B cell (primary cell): Measurements from ENCODE around the gene FNDC5. TPM values are rescaled to one million over a fixed set of nuclear protein-coding genes. Genes with fewer than 3 reads are reported as not detected.
A peak's percentile ranks its signal among the peaks of the same experiment; 100 is the strongest.

ENCODE experiments used
- ATAC-seq: fragments of 200-7000 bp; cut with Tn5 transposase; one replicate; pipeline ENCODE4 v1.10.0; 2021; ENCODE audit warnings: low read depth, mild to moderate bottlenecking, moderate number of reproducible peaks, moderate library complexity
- CTCF ChIA-PET: fragments of 350-600 bp; sonication (Branson Sonifier 250); formaldehyde crosslinking; loops from one replicate; lab custom pipeline; 2021; ENCODE audit warnings: antibody characterized with exemption, inconsistent platforms; lab: Charles Lee
- POLR2A ChIA-PET: fragments of 350-600 bp; sonication (Branson Sonifier 250); formaldehyde crosslinking; loops from one replicate; lab custom pipeline; 2021; ENCODE audit warnings: antibody characterized with exemption; lab: Charles Lee
- DNase-seq: peaks from one replicate; pipeline ENCODE4 v3.0.0; 2013
- H2AFZ ChIP-seq: 2 replicates; pipeline ENCODE4 v1.6.1; 2012; ENCODE audit warnings: mild to moderate bottlenecking, low read depth, low read length; ENCODE audit not compliant: insufficient read depth, poor library complexity, severe bottlenecking
- H3K27ac ChIP-seq, 2 donors: 1 replicate in 1 of 2; 2 replicates in 1 of 2; pipeline ENCODE4 v1.5.1; 2012 to 2013; ENCODE audit warnings: low read length in 2 of 2, mild to moderate bottlenecking in 2 of 2, moderate library complexity in 1 of 2
- H3K27me3 ChIP-seq, 4 experiments: fragments of 200-600 bp in 1 of 4; sonication (generic) in 1 of 4; replicated peaks in 1 of 4; 1 replicate in 2 of 4; 2 replicates in 2 of 4; pipeline versions ENCODE4 v1.6.1 to v1.7.0; 2013 to 2016; ENCODE audit warnings: low read length in 3 of 4, mild to moderate bottlenecking in 2 of 4, mixed read lengths in 1 of 4, moderate library complexity in 1 of 4; ENCODE audit not compliant: insufficient read depth in 4 of 4, control insufficient read depth in 3 of 4; ENCODE audit errors: control extremely low read depth in 1 of 4
- H3K36me3 ChIP-seq, 2 experiments: replicated peaks in 1 of 2; 1 replicate in 1 of 2; 2 replicates in 1 of 2; pipeline versions ENCODE4 v1.6.1 to v1.7.1; 2013; ENCODE audit warnings: low read length in 1 of 2; ENCODE audit not compliant: insufficient read depth in 2 of 2, control insufficient read depth in 1 of 2; ENCODE audit errors: control extremely low read depth in 1 of 2, extremely low read depth in 1 of 2
- H3K4me1 ChIP-seq, 2 donors: fragments of 200-600 bp in 1 of 2; sonication (generic) in 1 of 2; 1 replicate in 1 of 2; 2 replicates in 1 of 2; pipeline versions ENCODE4 v1.5.1 to v1.6.1; 2013 to 2017; ENCODE audit warnings: low read length in 2 of 2; ENCODE audit not compliant: control insufficient read depth in 2 of 2, insufficient read depth in 2 of 2
- H3K4me2 ChIP-seq: replicated peaks from 2 replicates; pipeline ENCODE3; 2012; ENCODE audit warnings: mild to moderate bottlenecking, low read depth, low read length; ENCODE audit not compliant: poor library complexity, severe bottlenecking
- H3K4me3 ChIP-seq, 5 experiments: fragments of 200-600 bp in 1 of 5; sonication (generic) in 1 of 5; 1 replicate in 3 of 5; 2 replicates in 2 of 5; pipeline versions ENCODE4 v1.5.1 to v1.7.0; 2011 to 2016; ENCODE audit warnings: low read length in 4 of 5, mild to moderate bottlenecking in 4 of 5, low read depth in 2 of 5, control low read depth in 1 of 5, moderate library complexity in 1 of 5; ENCODE audit not compliant: insufficient read depth in 1 of 5; ENCODE audit errors: control extremely low read depth in 1 of 5, extremely low read depth in 1 of 5
- H3K79me2 ChIP-seq: fragments of 200-600 bp; sonication (generic); one replicate; pipeline ENCODE4 v1.6.0; 2016; ENCODE audit warnings: low read length; ENCODE audit not compliant: control insufficient read depth, insufficient read depth
- H3K9ac ChIP-seq: fragments of 200-600 bp; sonication (generic); 2 replicates; pipeline ENCODE4 v1.6.1; 2017; ENCODE audit warnings: mild to moderate bottlenecking, low read length, moderate library complexity
- H3K9me3 ChIP-seq, 3 donors: one replicate each; pipeline versions ENCODE4 v1.6.1 to v1.7.1; 2013; ENCODE audit warnings: low read length in 2 of 3; ENCODE audit not compliant: control insufficient read depth in 2 of 3, insufficient read depth in 1 of 3; ENCODE audit errors: control extremely low read depth in 1 of 3
- H4K20me1 ChIP-seq: 2 replicates; pipeline ENCODE4 v1.6.0; 2012; ENCODE audit warnings: mild to moderate bottlenecking, low read length; ENCODE audit not compliant: insufficient read depth, control insufficient read depth, poor library complexity, severe bottlenecking
- H3K27ac Mint-ChIP-seq: one replicate; pipeline ENCODE4 v1.8.0; 2021; ENCODE audit warnings: mixed read lengths
- H3K27me3 Mint-ChIP-seq: one replicate; pipeline ENCODE4 v1.8.0; 2021; ENCODE audit warnings: mixed read lengths
- H3K4me1 Mint-ChIP-seq: one replicate; pipeline ENCODE4 v1.8.0; 2021; ENCODE audit warnings: mixed read lengths
- H3K4me3 Mint-ChIP-seq: one replicate; pipeline ENCODE4 v1.8.0; 2021; ENCODE audit warnings: mixed read lengths
- H3K9me3 Mint-ChIP-seq: one replicate; pipeline ENCODE4 v1.8.0; 2022; ENCODE audit warnings: mixed read lengths; ENCODE audit not compliant: insufficient read depth
- EZH2 ChIP-seq: IDR thresholded peaks from 2 replicates; pipeline ENCODE4 v1.6.1; 2012; ENCODE audit warnings: borderline replicate concordance, low read depth, mild to moderate bottlenecking, moderate library complexity, low read length; ENCODE audit not compliant: insufficient read depth, poor library complexity, severe bottlenecking
- WGBS: methylation state at CpG from one replicate; pipeline ENCODE4 v1.1.5; 2013; ENCODE audit warnings: missing lambda C conversion rate; ENCODE audit not compliant: insufficient coverage; 5-methylcytosine and 5-hydroxymethylcytosine counted together
- intact Hi-C: fragments of 100-400 bp; cut with micrococcal nuclease; formaldehyde crosslinking; loops from one replicate; pipeline ENCODE4 v1.10.0; 2022
- polyA plus RNA-seq: library from polyadenylated mRNA; depleted of rRNA; stranded (reverse); fragments of >200 nt; gene quantifications from 2 replicates; pipeline ENCODE4 v1.2.3, GENCODE V29; 2012
- total RNA-seq, 2 donors: library from RNA; stranded (reverse); fragments of 120-200 nt in 1 of 2; gene quantifications; 1 replicate in 1 of 2; 2 replicates in 1 of 2; pipeline versions ENCODE4 v1.2.3 to v1.2.4, GENCODE V29; 2013 to 2022
- TF ChIP-seq, protein P1 (sequence below): fragments of 200-600 bp; IDR thresholded peaks from one replicate; pipeline ENCODE4 v1.8.0; 2022; ENCODE audit warnings: antibody characterized with exemption, mild to moderate bottlenecking

The FNDC5 gene
- total and polyA plus RNA-seq, 2 donors (not counting 1 experiment from before 2014, with no cell fraction given), result 0.76 to 2.1 TPM

DNA sequence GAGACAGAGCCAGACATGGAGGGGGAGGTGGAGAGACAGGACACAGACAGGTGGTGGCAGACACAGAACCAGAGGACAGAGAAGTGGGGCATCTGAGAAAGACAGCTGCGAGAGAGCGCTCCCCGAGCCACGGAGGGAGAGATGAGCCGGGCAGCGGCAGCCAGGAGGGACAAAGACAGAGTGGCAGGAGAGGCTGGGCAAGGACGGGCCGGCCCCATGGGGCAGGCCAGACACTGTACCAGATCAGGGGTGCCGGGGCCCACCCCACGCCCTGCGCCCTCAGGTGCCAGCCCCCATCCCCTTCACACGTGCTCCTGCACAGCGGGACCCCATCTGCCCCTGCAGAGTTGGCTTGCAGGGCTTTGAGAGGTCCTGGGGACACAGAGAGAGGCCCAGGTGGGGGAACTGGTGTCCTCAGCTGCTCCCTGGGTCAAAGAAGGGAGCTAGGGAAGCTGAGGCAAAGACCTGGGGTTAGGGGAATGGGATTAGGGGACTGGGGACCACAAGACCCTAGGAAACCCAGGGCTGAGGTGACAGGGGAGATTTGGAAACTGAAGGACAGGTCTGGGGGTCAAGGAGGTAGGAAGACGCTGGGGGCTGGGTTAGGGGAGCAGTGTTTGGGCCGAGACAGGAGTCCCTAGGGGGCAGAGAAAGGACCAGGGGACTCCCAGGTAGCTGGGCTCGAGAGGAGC lies 643 bp downstream of the FNDC5 start:
- Histone ChIP-seq H3K4me3 (peak overlapping the region in 1 of 5 experiments; percentile 14), H2AFZ (no peak overlapping the region), H3K9me3 (peaks cover 0 to 3% (median 0%) of the 10 kb centered on the region in 3 donors), H3K27me3 (peaks cover 0 to 48% (median 19%) of the 10 kb centered on the region in 4 experiments), H3K9ac (no peak overlapping the region), H4K20me1 (peaks cover 4% of the 10 kb centered on the region), H3K36me3 (no peaks in the 10 kb centered on the region), H3K27ac (no peak overlapping the region), H3K79me2 (no peaks in the 10 kb centered on the region), H3K4me2 (peak overlapping the region; percentile 83), H3K4me1 (peaks cover 25% of the 10 kb centered on the region in 2 donors)
- TF ChIP-seq, protein P1, sequence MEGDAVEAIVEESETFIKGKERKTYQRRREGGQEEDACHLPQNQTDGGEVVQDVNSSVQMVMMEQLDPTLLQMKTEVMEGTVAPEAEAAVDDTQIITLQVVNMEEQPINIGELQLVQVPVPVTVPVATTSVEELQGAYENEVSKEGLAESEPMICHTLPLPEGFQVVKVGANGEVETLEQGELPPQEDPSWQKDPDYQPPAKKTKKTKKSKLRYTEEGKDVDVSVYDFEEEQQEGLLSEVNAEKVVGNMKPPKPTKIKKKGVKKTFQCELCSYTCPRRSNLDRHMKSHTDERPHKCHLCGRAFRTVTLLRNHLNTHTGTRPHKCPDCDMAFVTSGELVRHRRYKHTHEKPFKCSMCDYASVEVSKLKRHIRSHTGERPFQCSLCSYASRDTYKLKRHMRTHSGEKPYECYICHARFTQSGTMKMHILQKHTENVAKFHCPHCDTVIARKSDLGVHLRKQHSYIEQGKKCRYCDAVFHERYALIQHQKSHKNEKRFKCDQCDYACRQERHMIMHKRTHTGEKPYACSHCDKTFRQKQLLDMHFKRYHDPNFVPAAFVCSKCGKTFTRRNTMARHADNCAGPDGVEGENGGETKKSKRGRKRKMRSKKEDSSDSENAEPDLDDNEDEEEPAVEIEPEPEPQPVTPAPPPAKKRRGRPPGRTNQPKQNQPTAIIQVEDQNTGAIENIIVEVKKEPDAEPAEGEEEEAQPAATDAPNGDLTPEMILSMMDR, result no peak
- peak; percentile 79 for TF ChIP-seq EZH2
- H3K4me1 Mint-ChIP-seq, result peaks cover 31% of the 10 kb centered on the region
- WGBS, result 76% methylated on average over 13 of the region's 16 CpGs
- H3K9me3 Mint-ChIP-seq, result no peaks in the 10 kb centered on the region
- POLR2A ChIA-PET, result no interaction called here
- DNase-seq, result peak; percentile 26
- CTCF ChIA-PET, result no interaction called here
- intact Hi-C loops, result loop anchor here (10.0 kb wide), 1 partner anchor 45 kb away; no protein-coding TSS in a partner anchor
- no peak for ATAC-seq
- peaks cover 31% of the 10 kb centered on the region for H3K27me3 Mint-ChIP-seq
- peak overlapping the region; percentile 76 for H3K4me3 Mint-ChIP-seq
- no peak overlapping the region for H3K27ac Mint-ChIP-seq

DNA sequence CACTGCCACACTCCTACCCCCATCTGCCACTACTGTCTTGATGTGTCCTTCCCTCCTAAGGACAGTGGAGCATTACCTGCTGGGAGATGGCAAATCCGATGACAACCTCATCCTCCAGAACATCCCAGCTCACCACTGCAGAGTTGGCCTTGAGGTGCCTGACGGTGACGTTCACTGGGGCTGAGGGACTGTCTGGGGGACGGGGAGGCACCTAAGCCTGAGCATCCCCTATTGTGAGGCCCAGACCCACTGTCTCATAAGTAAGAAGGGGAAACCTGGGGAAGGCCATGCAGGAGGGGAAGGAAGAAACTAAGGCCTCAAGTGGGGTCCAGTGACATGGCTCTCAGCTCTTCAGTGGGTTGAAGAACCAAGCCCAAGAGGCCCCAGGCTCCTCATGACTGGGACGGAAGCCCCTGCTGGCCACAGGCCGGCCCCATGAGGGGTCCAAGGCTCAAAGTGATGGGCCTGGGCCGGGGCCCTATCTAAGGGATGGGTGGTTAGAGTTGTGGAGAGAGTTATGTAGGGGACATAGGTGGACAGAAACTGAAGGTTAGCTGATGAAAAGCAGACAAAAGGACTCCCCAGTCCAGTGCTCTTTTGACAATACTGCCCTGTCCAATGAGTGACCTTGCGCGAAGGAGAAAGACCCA lies 1.8 kb downstream of the FNDC5 start:
- ATAC-seq (no peak), DNase-seq (no peak)
- H3K4me3 ChIP-seq, result no peak overlapping the region
- no peak overlapping the region for H3K9ac ChIP-seq
- H3K27ac ChIP-seq, result no peak overlapping the region
- no peak overlapping the region for H3K4me2 ChIP-seq
- peaks cover 25% of the 10 kb centered on the region in 2 donors for H3K4me1 ChIP-seq
- peaks cover 25% of the 10 kb centered on the region for H3K27me3 Mint-ChIP-seq
- H2AFZ ChIP-seq, result no peak overlapping the region
- no peaks in the 10 kb centered on the region for H3K79me2 ChIP-seq
- no peak overlapping the region for H3K27ac Mint-ChIP-seq
- intact Hi-C loops, result no loop called here
- peaks cover 0 to 3% of the 10 kb centered on the region in 2 experiments for H3K36me3 ChIP-seq
- H3K9me3 Mint-ChIP-seq, result no peaks in the 10 kb centered on the region
- ChIA-PET POLR2A (no interaction called here), CTCF (interaction anchor here (1.2 kb wide), 1 partner anchor 157 kb away, joined by 3 read pairs; no protein-coding TSS in a partner anchor)
- WGBS, result 84% methylated on average over 9 of the region's 9 CpGs
- peaks cover 0 to 40% (median 14%) of the 10 kb centered on the region in 4 experiments for H3K27me3 ChIP-seq
- peaks cover 4% of the 10 kb centered on the region for H4K20me1 ChIP-seq
- peaks cover 31% of the 10 kb centered on the region for H3K4me1 Mint-ChIP-seq
- peak overlapping the region; percentile 76 for H3K4me3 Mint-ChIP-seq
- no peak for TF ChIP-seq EZH2
- TF ChIP-seq, protein P1, result no peak
- peaks cover 0 to 3% (median 0%) of the 10 kb centered on the region in 3 donors for H3K9me3 ChIP-seq
